ENCODE results near the gene RHOBTB1.
"Not testable (repeated sequence)": the region's sequence is repeated elsewhere in the genome, so short reads cannot be mapped to it uniquely, and the experiment has no call there.

RHOBTB1 gene

DNA sequence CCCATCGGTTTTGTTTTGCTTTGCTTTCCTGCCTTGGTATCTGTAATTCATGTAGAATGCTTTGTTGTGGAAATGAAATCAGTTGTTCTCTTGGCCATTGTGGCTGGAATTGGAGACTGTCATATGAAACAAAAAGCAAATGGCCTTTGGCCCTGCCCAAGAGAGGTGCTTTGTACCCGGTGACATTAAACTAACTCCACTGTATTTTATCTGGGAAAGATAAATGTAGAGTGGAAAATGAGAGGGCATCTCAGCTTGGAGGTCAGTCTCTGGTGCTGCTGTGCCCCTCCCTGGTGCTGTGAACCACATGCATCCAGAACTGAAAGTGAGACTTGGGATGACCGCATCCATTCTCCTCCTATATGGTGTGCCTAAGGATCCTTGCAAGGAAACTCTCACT is 90.3 kb downstream of the RHOBTB1 start:
- no peak for DNase-seq

DNA sequence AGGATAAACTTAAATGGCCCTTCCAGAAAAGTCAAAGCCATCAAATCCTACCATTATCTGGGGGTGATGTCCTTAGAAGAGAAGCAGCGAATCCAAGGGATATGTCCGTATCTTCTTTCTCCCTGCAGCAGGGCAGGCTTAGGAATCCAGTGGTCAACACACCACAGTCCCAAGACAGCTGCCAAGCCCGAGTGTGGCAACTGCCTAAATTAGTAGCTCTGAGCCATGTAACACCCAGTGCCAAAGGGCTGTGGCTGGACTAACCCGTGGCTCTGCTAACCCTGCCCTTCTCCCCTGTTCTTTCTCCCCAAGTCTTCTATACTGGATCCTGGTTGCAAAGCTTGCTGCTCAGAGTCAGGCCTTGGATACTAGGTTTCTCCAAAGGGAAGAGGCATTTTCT is 90.9 kb downstream of the RHOBTB1 start:
- DNase-seq: no peak

DNA sequence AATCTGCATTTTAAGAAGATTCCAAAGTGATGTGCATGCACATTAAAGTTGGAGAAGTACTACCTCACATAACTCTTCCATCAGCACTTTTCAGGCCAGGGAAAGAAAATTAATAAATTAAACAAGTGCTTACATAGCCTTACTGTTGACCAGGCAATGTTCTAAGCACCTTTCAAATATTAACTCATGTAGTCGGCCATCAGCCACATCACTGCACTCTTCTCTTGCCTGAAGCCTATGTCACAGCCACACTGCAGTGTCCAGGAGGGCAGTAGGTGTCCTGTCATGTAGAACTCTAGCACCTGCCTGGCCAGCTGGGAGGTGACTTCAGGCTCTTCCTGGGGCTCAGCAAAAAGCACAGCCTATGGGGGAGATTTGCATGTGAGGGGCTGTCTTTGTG is 94.2 kb downstream of the RHOBTB1 start:
- no peak for DNase-seq

DNA sequence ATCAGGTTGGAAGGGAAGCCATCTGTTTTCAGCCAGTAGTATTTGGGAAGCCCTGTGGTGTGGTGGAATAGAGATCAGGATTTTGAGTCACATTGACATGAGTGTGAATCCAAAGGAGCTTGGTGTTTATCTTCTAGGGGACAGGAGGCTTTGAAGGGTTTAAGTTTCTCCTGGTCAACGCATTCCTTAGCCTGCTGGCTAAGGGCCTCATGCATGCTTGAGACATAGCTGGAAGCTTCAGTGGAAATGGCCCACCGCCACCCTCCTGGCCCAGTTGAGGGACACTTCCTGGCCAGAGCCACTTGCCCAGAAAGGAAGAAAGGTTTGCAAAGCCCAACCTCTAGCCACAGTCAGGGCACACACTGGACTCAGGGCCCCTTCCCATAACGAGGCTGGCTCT is 94.8 kb downstream of the RHOBTB1 start:
- DNase-seq: no peak

DNA sequence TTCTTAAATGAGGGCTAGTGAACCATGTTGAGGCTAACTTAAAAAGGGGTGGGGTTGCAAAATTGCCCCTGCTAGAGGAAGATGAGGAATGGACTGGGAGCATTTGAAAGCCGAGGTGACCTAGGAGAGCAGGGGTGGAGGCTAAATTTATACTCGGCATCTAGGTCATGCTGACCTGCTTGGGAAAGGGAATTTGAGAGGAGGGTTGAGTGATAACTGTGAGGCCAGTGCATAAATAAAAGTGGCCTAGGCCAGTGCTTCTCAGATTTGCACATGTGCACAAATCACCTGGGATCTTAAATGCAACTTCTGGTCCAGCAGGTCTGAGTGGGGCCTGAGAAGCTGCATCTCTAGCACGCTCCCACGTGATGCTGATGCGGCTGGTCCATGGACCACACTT is 95.3 kb downstream of the RHOBTB1 start:
- no peak for DNase-seq

DNA sequence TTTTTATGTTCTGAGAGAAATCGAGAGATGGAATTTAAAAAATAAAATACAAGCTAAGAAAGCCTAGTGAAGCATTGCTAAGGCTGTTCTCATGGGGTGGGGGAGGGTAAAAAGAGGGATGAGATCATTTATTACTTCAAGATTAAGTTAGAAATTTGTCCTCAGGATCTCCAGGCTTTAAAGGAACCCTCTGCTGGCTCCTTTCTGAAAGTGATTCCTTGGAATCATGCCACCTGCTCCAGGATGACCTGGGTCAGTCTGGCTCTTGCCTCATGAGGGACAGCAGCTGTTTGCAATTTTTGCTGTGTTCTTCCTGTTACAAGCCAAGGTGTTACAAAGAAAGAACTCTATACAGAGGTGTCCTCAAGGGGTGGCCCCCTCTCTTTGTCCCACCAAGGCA is 95.9 kb downstream of the RHOBTB1 start:
- no peak for DNase-seq

DNA sequence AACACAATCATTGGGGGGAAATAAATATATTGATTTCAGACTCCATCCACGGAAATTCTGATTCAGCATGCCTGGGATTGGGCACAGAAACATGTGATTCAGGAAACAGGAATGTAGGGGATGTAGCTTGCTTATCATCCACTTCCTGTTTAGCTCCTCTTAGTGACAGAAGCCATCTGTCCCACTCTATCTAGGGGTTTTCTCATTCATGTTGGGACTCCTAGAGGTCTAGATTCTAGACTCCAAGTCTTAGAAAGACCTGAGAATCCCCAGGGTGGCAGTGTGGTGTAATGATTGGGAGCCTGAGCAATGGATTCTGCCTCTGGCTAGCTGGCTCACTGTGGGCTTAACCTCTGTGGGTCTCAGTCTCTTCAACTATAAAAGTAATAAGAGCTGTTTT is 97.8 kb downstream of the RHOBTB1 start:
- DNase-seq: no peak

DNA sequence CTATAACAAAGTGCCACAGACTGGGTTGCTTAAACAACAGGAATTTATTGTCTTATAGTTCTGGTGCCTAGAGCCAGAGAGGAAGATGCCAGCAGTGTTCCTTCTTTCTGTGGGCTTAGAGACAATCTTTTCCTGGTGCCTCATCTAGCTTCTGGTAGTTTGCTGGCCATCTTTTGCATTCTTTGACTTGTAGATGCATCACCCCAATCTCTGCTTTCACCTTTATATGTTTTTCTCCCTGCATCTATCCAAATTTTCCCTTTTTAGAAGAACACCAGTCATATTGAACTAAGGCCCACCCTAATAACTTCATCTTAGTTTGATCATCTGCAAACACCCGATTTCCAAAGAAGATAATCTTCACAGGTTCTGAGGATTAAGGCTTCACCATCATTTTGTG is 98.9 kb downstream of the RHOBTB1 start:
- DNase-seq: no peak

DNA sequence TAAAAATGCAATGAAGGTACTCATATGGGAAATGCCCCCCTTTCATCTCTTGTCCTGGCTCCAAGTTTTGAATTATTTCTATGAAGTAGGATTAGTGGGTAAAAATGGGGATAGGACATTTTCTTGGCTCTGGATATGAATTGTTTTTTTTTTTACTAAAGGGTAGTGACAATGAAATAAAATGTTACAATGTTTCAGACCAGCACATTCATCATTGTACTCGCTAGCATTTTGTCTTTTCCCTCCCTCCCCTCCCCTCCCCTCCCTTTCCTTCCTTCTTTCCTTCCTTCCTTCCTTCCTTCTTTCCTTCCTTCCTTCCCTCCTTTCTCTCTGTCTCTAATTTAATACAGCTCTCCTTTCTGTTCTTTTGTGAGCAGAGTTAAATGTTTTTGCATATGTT is 101.3 kb downstream of the RHOBTB1 start:
- DNase-seq: no peak

DNA sequence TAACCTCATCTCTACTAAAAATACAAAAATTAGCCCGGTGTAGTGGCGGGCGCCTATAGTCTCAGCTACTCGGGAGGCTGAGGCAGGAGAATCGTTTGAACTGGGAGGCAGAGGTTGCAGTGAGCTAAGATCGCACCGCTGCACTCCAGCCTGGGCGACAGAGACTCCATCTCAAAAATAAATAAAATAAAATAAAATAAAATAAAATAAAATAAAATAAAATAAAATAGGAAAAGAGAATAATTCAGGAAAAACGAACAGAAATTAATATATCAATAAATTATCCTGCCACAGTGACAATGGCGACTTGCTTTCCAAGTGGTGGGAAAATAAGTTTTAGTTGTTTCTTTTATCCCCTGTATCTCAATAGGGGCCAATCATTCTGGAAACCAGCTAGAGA is 102.8 kb downstream of the RHOBTB1 start:
- not testable (repeated sequence) for DNase-seq

DNA sequence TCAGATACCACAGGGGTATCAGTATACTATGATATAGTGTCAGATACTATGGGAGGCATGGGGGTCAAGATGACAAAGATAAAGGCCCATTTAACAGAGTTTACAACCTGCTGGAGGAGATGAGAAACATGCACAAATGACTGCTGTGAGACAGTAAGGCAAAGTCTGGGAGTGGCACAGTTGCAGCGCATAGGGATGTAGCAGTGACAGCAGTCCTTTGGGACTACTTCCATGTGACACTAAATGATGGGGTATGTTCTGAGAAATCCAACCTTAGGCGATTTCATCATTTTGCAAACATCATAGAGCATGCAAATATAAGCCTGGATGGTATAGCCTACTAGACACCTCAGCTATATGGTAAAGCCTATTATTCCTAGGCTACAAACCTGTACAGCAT is 108.9 kb downstream of the RHOBTB1 start:
- no peak for DNase-seq

DNA sequence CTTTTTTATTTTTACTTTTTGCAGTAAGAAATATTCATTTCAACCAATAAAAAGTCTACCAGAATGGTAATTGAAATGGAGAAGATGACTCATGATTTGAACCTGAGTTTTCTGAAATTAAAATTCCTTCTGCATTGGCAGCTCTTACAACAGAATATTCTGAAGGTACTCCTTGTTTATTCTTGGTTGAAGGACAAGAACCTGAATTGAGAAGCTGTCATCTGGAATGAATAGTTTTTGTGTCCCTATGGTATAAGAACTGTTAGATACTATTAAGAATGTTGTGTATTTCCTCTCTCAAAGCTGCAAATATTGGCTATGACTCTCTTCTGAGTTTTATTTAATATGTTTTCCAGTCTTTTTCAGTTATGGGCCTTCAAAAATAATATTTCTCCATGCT is 109.6 kb downstream of the RHOBTB1 start:
- DNase-seq: no peak

DNA sequence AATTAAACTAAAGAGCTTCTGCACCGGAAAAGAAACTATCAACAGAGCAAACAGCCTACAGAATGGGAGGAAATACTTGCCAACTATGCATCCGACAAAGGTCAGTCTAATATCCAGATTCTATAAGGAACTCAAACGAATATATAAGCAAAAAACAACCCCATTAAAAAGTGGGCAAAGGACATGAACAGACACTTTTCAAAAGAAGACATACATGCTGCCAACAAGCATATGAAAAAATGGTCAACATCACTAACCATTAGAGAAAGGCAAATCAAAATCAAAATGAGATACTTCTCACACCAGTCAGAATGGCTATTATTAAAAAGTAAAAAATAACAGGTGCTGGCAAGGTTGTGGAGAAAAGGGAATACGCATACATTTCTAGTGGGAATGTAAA is 111.8 kb downstream of the RHOBTB1 start:
- DNase-seq: not testable (repeated sequence)

DNA sequence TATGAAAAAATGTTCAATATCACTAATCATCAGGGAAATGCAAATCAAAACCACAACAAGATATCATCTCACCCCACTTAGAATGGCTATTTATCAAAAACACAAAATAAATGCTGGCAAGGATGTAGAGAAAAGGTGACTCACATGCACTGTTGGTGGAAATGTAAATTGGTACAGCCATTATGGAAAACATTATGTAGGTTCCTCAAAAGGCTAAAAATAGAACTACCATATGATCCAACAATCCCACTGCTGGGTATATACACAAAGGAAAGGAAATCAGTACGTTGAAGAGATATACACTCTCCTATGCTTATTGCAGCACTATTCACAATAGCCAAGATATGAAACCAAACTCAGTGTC is 115.5 kb downstream of the RHOBTB1 start:
- DNase-seq: no peak

DNA sequence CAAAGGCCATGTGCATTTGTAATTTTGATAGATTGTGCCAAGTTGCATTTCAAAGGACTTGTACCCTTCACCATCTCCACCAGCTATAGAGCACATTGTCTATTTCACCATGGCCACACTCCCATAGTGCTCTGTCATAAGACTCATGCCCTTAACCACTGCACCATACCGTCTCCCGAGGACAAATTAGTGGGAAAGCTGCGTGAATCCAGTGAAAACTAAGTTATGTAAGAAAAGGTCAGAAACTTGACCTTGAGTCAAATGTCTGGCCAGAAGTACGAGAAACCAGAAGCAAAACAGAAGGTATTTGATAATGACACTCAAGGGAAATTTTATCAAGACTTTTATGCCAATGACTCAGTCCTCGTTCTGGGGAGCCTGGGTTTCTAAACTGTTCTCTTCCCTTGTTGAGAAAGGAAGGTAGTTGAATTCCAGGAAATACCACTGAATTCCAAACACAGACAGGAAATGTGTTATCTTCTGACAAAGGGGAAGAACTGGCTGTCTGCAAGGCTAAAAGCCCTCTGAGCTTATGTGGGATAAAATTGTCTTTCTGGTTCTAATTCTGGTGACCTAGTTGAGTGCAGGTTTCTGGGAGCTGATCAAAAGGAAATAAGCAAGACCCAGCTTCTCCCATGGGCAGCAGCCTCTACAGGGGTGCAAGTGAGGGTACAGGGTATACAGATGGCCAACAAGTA is 116.0 kb downstream of the RHOBTB1 start:
- no peak for DNase-seq

DNA sequence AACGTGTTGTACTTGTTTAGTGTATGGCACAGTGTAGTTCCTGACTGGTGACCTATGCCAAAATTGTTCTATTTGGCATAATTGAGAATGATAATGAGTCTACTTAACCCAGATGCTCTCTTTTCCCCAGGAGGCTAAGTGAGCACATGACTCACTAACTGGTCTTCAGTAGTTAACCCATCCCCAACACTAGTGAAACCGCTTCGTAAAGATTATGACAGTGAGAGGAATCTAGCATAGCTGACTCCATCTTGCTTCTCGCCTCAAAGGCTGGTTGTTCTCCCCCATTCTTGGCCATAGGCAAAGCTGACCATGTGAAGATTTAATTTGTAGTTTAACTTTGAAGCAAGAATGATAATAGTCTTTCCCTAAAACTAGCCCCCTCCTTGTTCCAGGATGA is 118.5 kb downstream of the RHOBTB1 start:
- no peak for DNase-seq

DNA sequence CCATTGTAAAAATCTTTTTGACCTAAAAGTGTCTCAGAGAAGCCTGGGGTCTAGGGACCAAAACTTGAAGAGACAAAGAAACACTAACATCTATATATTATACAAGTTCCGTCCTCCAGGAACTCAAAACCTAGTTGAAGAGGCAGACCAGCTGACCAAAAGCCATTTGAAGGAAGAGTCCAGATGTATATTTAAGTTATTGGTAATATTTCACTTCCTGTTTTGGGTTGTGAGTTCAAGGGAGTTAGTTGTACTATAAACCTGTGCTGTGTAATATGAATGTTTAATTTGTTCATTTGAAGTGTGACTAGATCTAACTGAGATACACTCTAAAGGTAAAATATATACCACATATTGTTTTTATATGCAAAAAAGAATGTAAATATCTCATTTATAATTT is 120.7 kb downstream of the RHOBTB1 start:
- DNase-seq: no peak

DNA sequence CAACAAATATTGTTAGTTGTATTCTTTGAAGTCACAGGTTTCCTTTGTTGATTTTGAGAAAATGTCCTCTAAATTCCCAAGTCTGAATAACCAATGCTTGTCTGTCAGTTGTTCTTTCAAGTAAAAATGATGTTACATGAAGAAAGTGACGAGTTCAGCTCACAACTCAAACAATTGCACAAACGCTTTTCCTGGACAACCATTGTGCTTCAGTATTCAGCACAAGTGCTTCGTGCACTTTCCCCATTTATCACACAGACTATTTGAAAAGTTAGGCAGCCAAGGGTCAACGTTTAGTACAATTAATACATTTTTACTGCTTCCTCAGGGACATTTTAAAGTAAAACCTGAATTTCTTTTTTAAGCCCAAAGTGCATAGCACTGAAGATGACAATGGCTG is 121.2 kb downstream of the RHOBTB1 start:
- no peak for DNase-seq

DNA sequence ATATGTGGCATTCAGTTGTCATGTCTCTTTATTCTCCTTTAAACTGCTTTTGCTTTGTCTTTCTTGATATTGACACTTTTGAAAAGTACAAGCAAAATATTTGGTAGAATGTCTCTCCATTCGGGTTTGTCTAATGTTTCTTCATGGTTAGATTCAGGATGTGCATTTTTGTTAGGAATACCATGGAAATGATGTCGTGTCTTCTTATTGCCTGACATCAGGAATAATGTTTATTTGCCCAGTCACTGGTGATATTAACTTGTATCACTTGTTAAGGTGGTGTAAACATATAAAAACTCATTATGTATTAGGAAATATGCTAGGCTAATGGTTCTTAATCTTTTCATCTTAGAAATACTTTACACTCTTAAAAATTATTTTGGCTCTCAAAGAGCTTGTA is 122.3 kb downstream of the RHOBTB1 start:
- no peak for DNase-seq

DNA sequence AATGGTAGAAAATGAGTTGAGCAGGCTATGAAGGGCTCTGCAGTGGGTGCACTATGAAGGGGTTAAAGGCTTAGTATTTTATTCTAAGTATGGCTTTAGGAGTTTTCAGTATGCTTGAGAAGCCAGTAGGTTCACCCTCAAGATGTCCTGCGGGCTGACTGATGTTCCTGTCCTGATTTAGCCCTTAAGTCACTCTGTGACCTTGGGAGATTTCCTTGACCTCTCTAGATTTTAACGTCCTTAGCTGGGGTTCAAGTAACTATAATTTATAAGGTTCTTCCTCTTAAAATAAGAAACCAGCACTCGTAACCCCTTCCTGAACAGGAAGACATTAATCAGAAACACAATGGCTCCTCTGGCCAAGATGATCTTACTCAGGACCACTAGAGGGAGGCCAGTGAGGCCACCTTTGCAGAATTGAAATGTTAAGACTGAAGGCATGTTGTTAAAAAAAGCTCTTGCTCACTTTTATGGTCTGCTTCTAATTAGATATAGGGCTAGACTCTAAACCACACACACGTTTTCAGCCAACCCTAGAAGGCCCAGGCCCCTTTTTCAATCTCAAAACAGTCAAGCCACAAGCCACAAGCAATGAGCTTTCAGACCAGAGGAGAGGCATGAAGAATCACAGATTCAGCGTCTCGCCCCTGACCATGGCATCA is 123.8 kb downstream of the RHOBTB1 start:
- no peak for DNase-seq
